HUDEP-2 (cell line): Measurements from ENCODE around the gene EFTUD2.
A peak's percentile ranks its signal among the peaks of the same experiment; 100 is the strongest.

Experiments
- DNase-seq, 76 experiments: peaks; one replicate each; lab custom pipeline; 2025; ENCODE audit not compliant: unreplicated experiment in 76 of 76; lab: John Stamatoyannopoulos, UW

Gene EFTUD2

GRCh38 chr17:44912763-44913544, 13.7 kb upstream of the EFTUD2 start:
- DNase-seq: no peak

- peak in 63 of 76 experiments; percentile 7 to 68 (median 39) for DNase-seq
These were observed 12.1 kb upstream of the EFTUD2 start for GRCh38 chr17:44911133-44912001.

DNA sequence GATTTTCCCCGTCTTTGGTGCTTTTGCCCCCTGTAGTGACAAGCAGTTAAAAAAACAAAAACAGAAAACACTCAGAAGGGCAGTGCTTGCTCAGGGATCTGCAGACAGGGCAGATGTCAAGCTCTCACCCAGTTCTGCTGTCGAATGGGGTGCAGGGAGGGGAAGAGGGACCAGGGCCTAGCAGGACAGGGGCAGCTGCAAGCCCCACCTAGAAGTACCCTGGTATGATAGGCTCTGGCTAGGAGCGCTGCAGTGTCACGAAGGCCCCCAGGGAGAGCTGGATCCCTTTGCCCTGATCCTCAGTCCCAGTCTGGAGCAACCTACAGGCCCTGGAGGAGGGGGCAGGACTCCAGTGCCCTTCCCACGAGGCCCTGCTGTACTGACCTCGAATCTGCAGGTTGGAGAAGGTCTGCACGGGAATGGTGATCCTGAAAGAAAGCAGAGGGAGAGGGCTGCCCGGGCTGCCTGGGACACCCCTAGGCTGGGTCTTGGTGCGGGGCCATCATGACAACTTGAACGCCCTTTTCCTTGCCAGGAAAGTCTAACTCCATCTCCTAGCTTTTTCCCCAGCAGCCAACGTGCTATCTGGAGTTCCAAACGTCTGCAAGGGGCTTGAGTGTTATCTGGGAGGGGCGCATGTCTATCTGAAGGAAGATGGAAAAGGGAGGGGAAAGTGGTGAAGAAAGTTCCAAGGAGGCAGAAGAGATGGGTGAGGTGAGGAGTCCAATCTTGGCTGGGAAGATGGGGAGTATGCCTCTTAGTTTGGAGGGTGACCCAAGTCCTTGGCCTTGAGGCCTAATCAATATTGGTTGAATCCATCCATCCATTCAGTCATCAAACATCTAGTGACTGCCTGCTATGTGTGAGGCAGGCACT, 11.2 kb upstream of the EFTUD2 start:
- DNase-seq: no peak

DNA sequence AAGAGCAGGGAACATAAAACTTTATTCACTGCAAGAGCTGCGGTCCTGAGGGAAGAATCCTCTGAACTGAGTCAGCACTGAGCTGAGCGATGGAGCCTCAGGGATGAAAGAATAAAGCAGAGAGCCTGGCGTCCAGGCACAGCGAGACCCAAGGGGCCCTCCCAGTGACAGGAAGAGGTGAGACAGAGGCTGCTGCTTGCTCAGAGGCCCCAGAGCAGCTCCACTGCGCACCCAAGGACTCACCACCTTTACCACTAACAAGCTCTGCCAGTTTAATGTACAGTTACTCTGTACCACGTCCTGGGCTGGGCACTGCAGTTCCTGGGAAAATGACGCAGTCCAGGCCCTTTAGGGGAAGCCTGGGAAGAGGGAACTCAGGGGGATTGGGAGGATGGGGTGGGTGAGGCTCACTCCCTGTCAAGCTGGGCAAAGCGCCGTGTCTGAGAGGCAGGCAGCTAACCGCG, 10.5 kb upstream of the EFTUD2 start:
- DNase-seq: no peak

DNA sequence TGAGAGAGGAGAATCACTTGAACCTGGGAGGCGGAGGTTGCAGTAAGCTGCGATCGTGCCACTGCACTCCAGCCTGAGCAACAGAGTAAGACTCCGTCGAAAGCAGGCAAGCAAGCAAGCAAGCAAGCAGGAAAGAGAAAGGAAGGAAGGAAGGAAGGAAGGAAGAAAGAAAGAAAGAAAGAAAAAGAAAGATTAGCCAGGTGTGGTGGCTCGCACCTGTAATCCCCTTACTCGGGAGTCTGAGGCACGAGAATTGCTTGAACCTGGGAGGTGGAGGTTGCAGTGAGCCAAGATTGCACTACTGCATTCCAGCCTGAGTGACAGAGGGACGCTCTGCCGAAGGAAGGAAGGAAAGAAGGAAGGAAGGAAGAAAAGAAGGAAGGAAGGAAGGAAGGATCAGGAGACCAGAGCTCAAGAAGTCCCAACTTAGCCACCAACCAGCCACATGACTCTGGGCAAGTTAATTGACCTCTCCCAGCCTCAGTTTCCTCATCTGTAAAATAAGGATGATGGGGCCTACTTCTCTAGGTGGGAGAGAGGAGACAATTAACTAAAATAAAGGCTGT, 9.6 kb upstream of the EFTUD2 start:
- DNase-seq: no peak

DNA sequence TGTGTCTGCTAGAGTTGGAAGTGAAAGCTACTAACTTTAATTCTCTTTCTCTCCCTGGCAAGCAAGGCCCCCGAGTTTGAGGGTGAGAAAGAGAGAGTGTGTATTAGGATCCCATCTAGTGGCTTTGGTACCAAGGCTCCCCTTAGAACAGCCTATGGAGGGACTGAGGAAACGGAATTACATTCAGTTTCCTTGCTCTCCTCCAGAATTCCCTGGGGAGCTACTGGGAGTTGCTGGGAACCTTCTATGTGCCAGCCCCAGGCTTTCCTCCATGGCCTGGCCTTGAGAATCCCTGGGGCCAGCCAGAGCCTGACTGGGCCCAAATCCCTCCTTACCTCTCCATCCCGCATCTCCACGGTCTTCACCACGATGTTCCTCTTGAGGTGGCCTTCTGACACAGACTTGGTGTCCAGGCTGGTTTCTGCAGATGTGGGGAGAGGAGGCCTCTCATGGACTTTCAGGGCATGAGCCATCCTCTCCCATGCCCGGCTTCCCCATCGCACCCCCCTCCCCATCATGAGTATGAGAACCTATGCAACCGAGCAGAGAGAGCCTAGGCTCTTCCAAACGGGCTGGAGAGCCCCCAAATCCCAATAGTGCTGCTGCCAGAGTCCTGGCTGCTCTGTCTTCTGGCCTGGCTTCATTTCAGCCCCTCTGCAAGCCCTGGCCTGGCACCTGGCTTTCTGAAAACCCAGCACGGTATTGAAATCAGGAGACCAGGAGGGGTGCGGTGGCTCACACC, 8.7 kb upstream of the EFTUD2 start:
- no peak for DNase-seq

GRCh38 chr17:44906763-44907728, 7.8 kb upstream of the EFTUD2 start:
- peak in 1 of 76 experiments; percentile 10 for DNase-seq

- no peak for DNase-seq
These were observed 6.9 kb upstream of the EFTUD2 start for GRCh38 chr17:44906010-44906646.

- no peak for DNase-seq
These were observed 6.1 kb upstream of the EFTUD2 start for GRCh38 chr17:44905006-44906000.

GRCh38 chr17:44904001-44904984, 5.0 kb upstream of the EFTUD2 start:
- DNase-seq: no peak

DNA sequence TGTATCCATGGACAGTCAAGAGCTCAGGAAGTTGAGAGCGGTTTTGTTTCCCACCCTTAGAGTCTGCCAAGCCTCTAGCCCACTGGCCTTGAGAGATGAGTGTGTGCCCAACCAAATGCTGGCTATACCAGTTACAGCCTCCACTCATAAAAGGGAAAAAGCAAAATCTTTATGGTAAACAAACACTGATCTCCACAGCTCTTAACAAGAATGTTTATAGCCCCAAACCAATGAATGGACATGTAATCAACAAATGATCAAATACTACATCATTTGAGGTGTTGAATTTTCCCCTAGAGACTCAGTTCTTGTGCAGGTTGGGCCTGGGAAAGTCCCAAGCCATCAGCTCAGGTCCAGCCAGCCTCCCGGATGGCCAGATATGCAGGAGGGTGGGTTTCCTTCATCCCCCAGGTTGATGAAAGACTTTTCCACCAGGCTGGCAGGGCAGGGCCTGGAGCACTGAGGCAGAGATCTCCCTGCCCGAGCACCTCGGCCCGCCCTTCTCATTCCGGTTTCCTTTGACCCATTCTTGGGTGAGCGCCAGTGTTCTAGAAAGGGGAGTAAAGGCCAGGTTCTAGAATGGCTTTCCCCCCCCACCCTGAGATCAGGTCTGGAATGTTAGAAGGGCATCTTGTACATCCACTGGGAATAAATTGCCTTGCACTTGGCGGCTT, 3.9 kb upstream of the EFTUD2 start:
- no peak for DNase-seq

GRCh38 chr17:44902135-44902760, 3.0 kb upstream of the EFTUD2 start:
- no peak for DNase-seq

DNA sequence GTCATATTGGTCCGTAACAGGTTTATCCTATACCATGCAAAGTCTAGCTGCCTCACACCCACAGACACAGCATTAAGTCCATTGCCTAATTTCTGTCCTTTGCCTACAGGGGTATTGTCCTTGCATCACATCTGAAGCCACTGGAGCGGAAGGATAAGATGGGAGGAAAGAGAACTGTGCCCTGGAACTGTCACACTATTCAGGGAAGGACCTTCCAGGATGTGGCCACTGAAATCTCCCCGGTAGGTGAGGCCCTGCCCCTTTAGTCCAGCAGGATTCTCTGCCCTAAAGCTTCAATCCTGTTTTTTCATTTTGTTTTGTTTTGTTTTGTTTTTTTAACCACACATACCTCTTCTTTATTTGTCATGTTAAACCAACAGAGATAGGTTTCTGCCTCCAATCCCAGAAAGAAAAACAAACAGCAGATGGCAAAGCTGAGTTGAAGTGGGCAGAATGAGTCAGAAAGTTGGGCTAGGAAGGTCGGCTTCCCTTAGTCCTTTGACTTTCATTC, 2.2 kb upstream of the EFTUD2 start:
- no peak for DNase-seq

DNA sequence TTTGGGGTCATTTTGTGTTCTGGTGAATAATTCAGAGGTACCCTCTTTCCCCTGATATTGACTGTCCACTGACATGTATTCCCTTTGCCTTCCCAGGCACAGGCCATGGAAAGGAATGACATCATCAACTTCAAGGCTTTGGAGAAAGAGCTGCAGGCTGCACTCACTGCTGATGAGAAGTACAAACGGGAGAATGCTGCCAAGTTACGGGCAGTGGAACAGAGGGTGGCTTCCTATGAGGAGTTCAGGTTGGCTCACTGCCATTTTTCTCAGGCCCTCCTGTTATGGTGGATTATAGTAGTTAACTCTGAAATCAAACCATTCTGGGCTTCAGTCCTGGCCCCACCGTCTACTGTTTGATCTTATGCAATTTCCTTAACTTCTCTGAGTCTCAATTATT, 1.6 kb upstream of the EFTUD2 start:
- DNase-seq: peak in 11 of 76 experiments; percentile 5 to 30 (median 12)

DNA sequence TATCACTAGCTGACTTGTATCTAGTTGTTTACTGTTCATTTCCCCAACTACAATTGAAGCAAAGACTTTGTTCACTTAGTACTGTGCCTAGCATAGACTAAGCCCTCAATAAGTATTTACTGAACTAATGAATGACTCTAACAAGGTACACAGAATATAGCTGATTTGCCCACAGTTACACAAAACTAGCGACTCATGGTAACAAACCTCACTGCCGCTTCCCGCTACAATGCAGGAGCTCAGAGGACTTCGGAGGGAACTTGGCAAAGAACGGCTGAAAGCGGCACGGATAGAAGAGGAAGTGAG, 524 bp downstream of the EFTUD2 start:
- peak in 19 of 76 experiments; percentile 5 to 50 (median 33) for DNase-seq
